ENCODE measurements around the gene STK38. TPM values are rescaled to one million over a fixed set of nuclear protein-coding genes. Genes with fewer than 3 reads are reported as not detected.

STK38 gene
- total RNA-seq, 4 donors from 2014 or later = 57.8 to 107 (median 87.9) TPM

GRCh38 chr6:36516988-36517387, 30.3 kb downstream of the STK38 start:
- H3K9me3 ChIP-seq = no peaks in the 10 kb centered on the region
- H3K4me3 ChIP-seq = no peak overlapping the region
- no peak for TF ChIP-seq CTCF (IDR thresholded peaks at IDR 0.05)
- no peak for TF ChIP-seq POLR2A (IDR thresholded peaks at IDR 0.05)
- peaks cover 0 to 16% (median 0%) of the 10 kb centered on the region in 4 donors for H3K4me1 ChIP-seq
- H3K36me3 ChIP-seq = peaks cover 0 to 54% (median 4%) of the 10 kb centered on the region in 3 donors
- no peaks in the 10 kb centered on the region for H3K27me3 ChIP-seq
- H3K27ac ChIP-seq = no peak overlapping the region
- no peak for DNase-seq

GRCh38 chr6:36516559-36516958, 30.7 kb downstream of the STK38 start:
- DNase-seq = peak in 2 of 3 donors; percentile 66 to 73
- H3K27me3 ChIP-seq = no peaks in the 10 kb centered on the region
- TF ChIP-seq POLR2A (IDR thresholded peaks at IDR 0.05) = no peak
- no peak for TF ChIP-seq CTCF (IDR thresholded peaks at IDR 0.05)
- no peak overlapping the region for H3K4me3 ChIP-seq
- peaks cover 0 to 16% (median 0%) of the 10 kb centered on the region in 4 donors for H3K4me1 ChIP-seq
- H3K9me3 ChIP-seq = no peaks in the 10 kb centered on the region
- peaks cover 0 to 54% (median 4%) of the 10 kb centered on the region in 3 donors for H3K36me3 ChIP-seq
- no peak overlapping the region for H3K27ac ChIP-seq

GRCh38 chr6:36515844-36516243, 31.4 kb downstream of the STK38 start:
- peaks cover 0 to 23% (median 0%) of the 10 kb centered on the region in 4 donors for H3K4me1 ChIP-seq
- DNase-seq = no peak
- no peaks in the 10 kb centered on the region for H3K27me3 ChIP-seq
- peaks cover 0 to 49% (median 3%) of the 10 kb centered on the region in 3 donors for H3K36me3 ChIP-seq
- peak overlapping the region in 2 of 4 donors; percentile 51 to 72 for H3K27ac ChIP-seq
- no peak overlapping the region for H3K4me3 ChIP-seq
- H3K9me3 ChIP-seq = no peaks in the 10 kb centered on the region
- no peak for TF ChIP-seq CTCF (IDR thresholded peaks at IDR 0.05)
- no peak for TF ChIP-seq POLR2A (IDR thresholded peaks at IDR 0.05)

GRCh38 chr6:36514554-36515456, 32.5 kb downstream of the STK38 start:
- peaks cover 0 to 25% (median 0%) of the 10 kb centered on the region in 4 donors for H3K4me1 ChIP-seq
- peaks cover 0 to 49% (median 0%) of the 10 kb centered on the region in 3 donors for H3K36me3 ChIP-seq
- H3K4me3 ChIP-seq = no peak overlapping the region
- TF ChIP-seq CTCF (IDR thresholded peaks at IDR 0.05) = no peak
- DNase-seq = peak in 2 of 3 donors; percentile 52 to 71
- no peaks in the 10 kb centered on the region for H3K9me3 ChIP-seq
- H3K27me3 ChIP-seq = no peaks in the 10 kb centered on the region
- peak overlapping the region in 2 of 4 donors; percentile 73 to 79 for H3K27ac ChIP-seq

GRCh38 chr6:36510365-36510764, 36.9 kb downstream of the STK38 start:
- no peaks in the 10 kb centered on the region for H3K27me3 ChIP-seq
- peak in 2 of 3 donors; percentile 91 to 93 for DNase-seq
- peaks cover 0 to 35% (median 0%) of the 10 kb centered on the region in 3 donors for H3K36me3 ChIP-seq
- TF ChIP-seq CTCF (IDR thresholded peaks at IDR 0.05) = no peak
- TF ChIP-seq POLR2A (IDR thresholded peaks at IDR 0.05) = peak in 1 of 2 donors; percentile 32
- H3K4me3 ChIP-seq = no peak overlapping the region
- peak overlapping the region in 3 of 4 donors; percentile 35 to 83 (median 65) for H3K27ac ChIP-seq
- peaks cover 0 to 37% (median 1%) of the 10 kb centered on the region in 4 donors for H3K4me1 ChIP-seq
- H3K9me3 ChIP-seq = no peaks in the 10 kb centered on the region
